GM12878 (cell line): ENCODE data around the gene GAR1.

Source experiments
- FOS ChIP-seq: IDR thresholded peaks from 3 replicates; pipeline ENCODE4 v1.6.1; 2011; ENCODE audit warnings: borderline replicate concordance; ENCODE audit not compliant: insufficient read length; ENCODE audit errors: extremely low read depth
- GABPA ChIP-seq: IDR thresholded peaks from 2 replicates; pipeline ENCODE4 v1.6.1; 2014; ENCODE audit warnings: antibody characterized with exemption, low read depth, mild to moderate bottlenecking, inconsistent platforms
- MXI1 ChIP-seq: fragments of 150-350 bp; IDR thresholded peaks from 2 replicates; pipeline ENCODE4 v1.6.1; 2011; ENCODE audit warnings: low read depth, mild to moderate bottlenecking, inconsistent platforms, low read length, improper control_type of control experiment
- POLR2A ChIP-seq: IDR thresholded peaks from 2 replicates; pipeline ENCODE4 v1.6.1; 2011; ENCODE audit warnings: low read depth, mild to moderate bottlenecking, low read length
- ZNF24 ChIP-seq: fragments of 450-650 bp; IDR thresholded peaks from 2 replicates; pipeline ENCODE4 v1.6.1; 2017; ENCODE audit warnings: antibody characterized with exemption, mild to moderate bottlenecking
- TF ChIP-seq, protein P1 (sequence below), 3 experiments: IDR thresholded peaks in 2 of 3; conservative IDR thresholded peaks in 1 of 3; 2 replicates each; pipeline ENCODE4 v1.5.1; 2011; ENCODE audit warnings: low read depth in 3 of 3, low read length in 3 of 3, mild to moderate bottlenecking in 3 of 3, control low read depth in 2 of 3, moderate library complexity in 2 of 3, inconsistent platforms in 1 of 3, mixed read lengths in 1 of 3; ENCODE audit not compliant: control insufficient read depth in 2 of 3, insufficient read depth in 1 of 3; ENCODE audit errors: extremely low read depth in 1 of 3
- TF ChIP-seq, protein P2 (sequence below): fragments of 450-650 bp; IDR thresholded peaks from 2 replicates; pipeline ENCODE4 v1.6.1; 2014; ENCODE audit warnings: mild to moderate bottlenecking

DNA sequence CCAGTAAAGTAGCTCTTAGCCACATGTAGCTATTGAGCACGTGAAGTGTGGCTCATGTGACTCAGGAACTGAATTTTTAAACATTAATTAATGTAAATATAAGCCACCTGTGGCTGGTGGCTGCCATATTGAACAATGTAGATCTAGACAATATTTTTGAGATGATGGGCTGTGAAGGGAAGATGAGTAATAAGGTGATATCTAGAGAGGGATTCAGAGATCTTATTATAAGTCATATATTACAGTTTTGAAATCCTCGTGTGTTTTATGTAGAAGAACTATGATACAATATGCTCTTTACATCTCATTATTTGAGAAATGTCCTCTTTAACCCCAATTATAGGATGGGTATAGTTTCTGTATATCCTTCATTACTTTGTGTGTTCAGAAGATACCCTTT, 5.6 kb downstream of the GAR1 start:
- TF ChIP-seq, protein P1, sequence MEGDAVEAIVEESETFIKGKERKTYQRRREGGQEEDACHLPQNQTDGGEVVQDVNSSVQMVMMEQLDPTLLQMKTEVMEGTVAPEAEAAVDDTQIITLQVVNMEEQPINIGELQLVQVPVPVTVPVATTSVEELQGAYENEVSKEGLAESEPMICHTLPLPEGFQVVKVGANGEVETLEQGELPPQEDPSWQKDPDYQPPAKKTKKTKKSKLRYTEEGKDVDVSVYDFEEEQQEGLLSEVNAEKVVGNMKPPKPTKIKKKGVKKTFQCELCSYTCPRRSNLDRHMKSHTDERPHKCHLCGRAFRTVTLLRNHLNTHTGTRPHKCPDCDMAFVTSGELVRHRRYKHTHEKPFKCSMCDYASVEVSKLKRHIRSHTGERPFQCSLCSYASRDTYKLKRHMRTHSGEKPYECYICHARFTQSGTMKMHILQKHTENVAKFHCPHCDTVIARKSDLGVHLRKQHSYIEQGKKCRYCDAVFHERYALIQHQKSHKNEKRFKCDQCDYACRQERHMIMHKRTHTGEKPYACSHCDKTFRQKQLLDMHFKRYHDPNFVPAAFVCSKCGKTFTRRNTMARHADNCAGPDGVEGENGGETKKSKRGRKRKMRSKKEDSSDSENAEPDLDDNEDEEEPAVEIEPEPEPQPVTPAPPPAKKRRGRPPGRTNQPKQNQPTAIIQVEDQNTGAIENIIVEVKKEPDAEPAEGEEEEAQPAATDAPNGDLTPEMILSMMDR (IDR thresholded peaks at IDR 0.05 in 2 of 3, conservative IDR thresholded peaks at IDR 0.05 in 1 of 3; ENCODE audit: control insufficient read depth in 2 of 3, extremely low read depth in 1 of 3, insufficient read depth in 1 of 3, low read depth in 3 of 3, low read length in 3 of 3): no peak
- TF ChIP-seq GABPA (no peak), ZNF24 (no peak), POLR2A (no peak), MXI1 (no peak), FOS (no peak)
- TF ChIP-seq, protein P2, sequence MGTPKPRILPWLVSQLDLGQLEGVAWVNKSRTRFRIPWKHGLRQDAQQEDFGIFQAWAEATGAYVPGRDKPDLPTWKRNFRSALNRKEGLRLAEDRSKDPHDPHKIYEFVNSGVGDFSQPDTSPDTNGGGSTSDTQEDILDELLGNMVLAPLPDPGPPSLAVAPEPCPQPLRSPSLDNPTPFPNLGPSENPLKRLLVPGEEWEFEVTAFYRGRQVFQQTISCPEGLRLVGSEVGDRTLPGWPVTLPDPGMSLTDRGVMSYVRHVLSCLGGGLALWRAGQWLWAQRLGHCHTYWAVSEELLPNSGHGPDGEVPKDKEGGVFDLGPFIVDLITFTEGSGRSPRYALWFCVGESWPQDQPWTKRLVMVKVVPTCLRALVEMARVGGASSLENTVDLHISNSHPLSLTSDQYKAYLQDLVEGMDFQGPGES: no peak
